CD4-positive, alpha-beta T cell treated with Interleukin-6 at 100 ng/mL for 8 hours (primary cell): ENCODE measurements around the gene FAAP20.
A peak's percentile ranks its signal among the peaks of the same experiment; 100 is the strongest.

Experiments
- DNase-seq: peaks from one replicate; pipeline ENCODE4 v3.0.0-alpha.2; 2020; ENCODE audit warnings: mixed read lengths, low spot score

Gene FAAP20

GRCh38 chr1:2210084-2210653 is 15.6 kb upstream of the FAAP20 start:
- DNase-seq: no peak

- no peak for DNase-seq
These were observed 15.0 kb upstream of the FAAP20 start for GRCh38 chr1:2209400-2210083.

GRCh38 chr1:2208309-2209239 is 14.0 kb upstream of the FAAP20 start:
- DNase-seq: no peak

- DNase-seq: no peak
These were observed 12.4 kb upstream of the FAAP20 start for GRCh38 chr1:2206813-2207487.

GRCh38 chr1:2205191-2205952 is 10.8 kb upstream of the FAAP20 start:
- peak; percentile 95 for DNase-seq

GRCh38 chr1:2204415-2205190 is 10.0 kb upstream of the FAAP20 start:
- no peak for DNase-seq

- no peak for DNase-seq
These were observed 9.3 kb upstream of the FAAP20 start for GRCh38 chr1:2203671-2204414.

- no peak for DNase-seq
These were observed 8.4 kb upstream of the FAAP20 start for GRCh38 chr1:2202843-2203601.

- DNase-seq: no peak
These were observed 7.5 kb upstream of the FAAP20 start for GRCh38 chr1:2202008-2202575.

- no peak for DNase-seq
These were observed 6.5 kb upstream of the FAAP20 start for GRCh38 chr1:2201062-2201461.

GRCh38 chr1:2200308-2200943 is 5.9 kb upstream of the FAAP20 start:
- DNase-seq: no peak

GRCh38 chr1:2199042-2199810 is 4.7 kb upstream of the FAAP20 start:
- peak; percentile 91 for DNase-seq

GRCh38 chr1:2198571-2198970 is 4.0 kb upstream of the FAAP20 start:
- DNase-seq: no peak

- no peak for DNase-seq
These were observed 3.2 kb upstream of the FAAP20 start for GRCh38 chr1:2197707-2198165.

GRCh38 chr1:2196901-2197638 is 2.5 kb upstream of the FAAP20 start:
- DNase-seq: no peak

- DNase-seq: no peak
These were observed 1.2 kb upstream of the FAAP20 start for GRCh38 chr1:2195785-2196184.
